Peyer's patch (tissue), 4 donors: ENCODE results near the gene BCHE.

ENCODE experiments used
- POLR2A ChIP-seq, 2 donors: fragments of 450-650 bp; IDR thresholded peaks; one replicate each; pipeline ENCODE4 v1.5.1; 2017; ENCODE audit warnings: antibody characterized with exemption in 2 of 2, mild to moderate bottlenecking in 2 of 2, moderate library complexity in 2 of 2
- TF ChIP-seq, protein P1 (sequence below), 6 experiments: fragments of 450-650 bp in 4 of 6; fragments of 200-600 bp in 2 of 6; sonication (generic) in 1 of 6; IDR thresholded peaks; one replicate each; pipeline ENCODE4 v1.5.1; 2017 to 2019; ENCODE audit warnings: antibody characterized with exemption in 6 of 6, mild to moderate bottlenecking in 3 of 6, moderate library complexity in 1 of 6

DNA sequence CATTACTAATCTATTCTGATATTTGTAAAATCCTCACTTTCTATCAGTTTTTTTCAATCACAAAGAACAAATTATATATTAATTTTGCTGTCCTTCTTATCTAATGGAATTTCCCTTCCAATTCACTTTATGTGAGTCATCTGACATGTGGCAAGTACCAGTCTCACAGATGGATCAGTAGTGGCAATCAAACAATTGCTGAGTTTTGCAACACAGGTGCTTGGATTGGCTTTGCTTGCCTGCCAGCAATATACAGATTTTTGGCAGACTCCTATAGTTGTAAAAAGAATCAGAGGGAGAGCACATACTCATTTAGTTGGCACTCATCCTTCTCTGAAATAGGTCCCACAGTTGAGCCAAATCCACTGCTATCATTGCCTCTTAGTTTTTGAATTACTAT lies 83.7 kb downstream of the BCHE start:
- TF ChIP-seq, protein P1, sequence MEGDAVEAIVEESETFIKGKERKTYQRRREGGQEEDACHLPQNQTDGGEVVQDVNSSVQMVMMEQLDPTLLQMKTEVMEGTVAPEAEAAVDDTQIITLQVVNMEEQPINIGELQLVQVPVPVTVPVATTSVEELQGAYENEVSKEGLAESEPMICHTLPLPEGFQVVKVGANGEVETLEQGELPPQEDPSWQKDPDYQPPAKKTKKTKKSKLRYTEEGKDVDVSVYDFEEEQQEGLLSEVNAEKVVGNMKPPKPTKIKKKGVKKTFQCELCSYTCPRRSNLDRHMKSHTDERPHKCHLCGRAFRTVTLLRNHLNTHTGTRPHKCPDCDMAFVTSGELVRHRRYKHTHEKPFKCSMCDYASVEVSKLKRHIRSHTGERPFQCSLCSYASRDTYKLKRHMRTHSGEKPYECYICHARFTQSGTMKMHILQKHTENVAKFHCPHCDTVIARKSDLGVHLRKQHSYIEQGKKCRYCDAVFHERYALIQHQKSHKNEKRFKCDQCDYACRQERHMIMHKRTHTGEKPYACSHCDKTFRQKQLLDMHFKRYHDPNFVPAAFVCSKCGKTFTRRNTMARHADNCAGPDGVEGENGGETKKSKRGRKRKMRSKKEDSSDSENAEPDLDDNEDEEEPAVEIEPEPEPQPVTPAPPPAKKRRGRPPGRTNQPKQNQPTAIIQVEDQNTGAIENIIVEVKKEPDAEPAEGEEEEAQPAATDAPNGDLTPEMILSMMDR (IDR thresholded peaks at IDR 0.05): no peak
- no peak for TF ChIP-seq POLR2A (IDR thresholded peaks at IDR 0.05)
